AG09309 (cell line): ENCODE results near the gene LEO1.

Source experiments
- DNase-seq: peaks from one replicate; pipeline ENCODE4 v3.0.0-alpha.2; 2010; ENCODE audit warnings: low read depth
- H3K4me3 ChIP-seq: 2 replicates; pipeline ENCODE4 v1.5.1; 2011; ENCODE audit warnings: mild to moderate bottlenecking, low read depth, low read length, moderate library complexity; ENCODE audit not compliant: control insufficient read depth
- TF ChIP-seq, protein P1 (sequence below): IDR thresholded peaks from 2 replicates; pipeline ENCODE4 v1.5.1; 2011; ENCODE audit warnings: mild to moderate bottlenecking, low read depth, low read length, inconsistent platforms; ENCODE audit not compliant: insufficient read depth, control insufficient read depth; ENCODE audit errors: missing control alignments

LEO1 gene

DNA sequence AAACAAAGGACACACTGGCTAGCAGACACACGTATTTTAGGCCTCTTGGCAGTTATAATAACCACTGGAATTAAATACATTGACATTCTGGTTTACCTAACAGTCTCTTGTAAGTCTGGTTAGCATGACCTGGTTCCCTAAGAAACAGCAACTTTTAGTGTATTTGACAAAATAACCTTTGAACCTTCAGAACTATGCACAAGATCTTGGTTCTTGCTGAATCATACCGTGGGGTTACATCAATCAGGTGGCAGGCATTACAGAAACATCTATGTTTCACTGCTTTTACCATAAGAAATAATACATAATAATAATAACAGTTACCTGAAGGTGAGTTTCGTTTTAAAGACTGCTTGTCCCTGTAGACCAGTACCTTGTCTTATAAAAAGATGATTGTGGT lies 18.8 kb downstream of the LEO1 start:
- no peak overlapping the region for H3K4me3 ChIP-seq
- no peak for DNase-seq
- TF ChIP-seq, protein P1, sequence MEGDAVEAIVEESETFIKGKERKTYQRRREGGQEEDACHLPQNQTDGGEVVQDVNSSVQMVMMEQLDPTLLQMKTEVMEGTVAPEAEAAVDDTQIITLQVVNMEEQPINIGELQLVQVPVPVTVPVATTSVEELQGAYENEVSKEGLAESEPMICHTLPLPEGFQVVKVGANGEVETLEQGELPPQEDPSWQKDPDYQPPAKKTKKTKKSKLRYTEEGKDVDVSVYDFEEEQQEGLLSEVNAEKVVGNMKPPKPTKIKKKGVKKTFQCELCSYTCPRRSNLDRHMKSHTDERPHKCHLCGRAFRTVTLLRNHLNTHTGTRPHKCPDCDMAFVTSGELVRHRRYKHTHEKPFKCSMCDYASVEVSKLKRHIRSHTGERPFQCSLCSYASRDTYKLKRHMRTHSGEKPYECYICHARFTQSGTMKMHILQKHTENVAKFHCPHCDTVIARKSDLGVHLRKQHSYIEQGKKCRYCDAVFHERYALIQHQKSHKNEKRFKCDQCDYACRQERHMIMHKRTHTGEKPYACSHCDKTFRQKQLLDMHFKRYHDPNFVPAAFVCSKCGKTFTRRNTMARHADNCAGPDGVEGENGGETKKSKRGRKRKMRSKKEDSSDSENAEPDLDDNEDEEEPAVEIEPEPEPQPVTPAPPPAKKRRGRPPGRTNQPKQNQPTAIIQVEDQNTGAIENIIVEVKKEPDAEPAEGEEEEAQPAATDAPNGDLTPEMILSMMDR = no peak

DNA sequence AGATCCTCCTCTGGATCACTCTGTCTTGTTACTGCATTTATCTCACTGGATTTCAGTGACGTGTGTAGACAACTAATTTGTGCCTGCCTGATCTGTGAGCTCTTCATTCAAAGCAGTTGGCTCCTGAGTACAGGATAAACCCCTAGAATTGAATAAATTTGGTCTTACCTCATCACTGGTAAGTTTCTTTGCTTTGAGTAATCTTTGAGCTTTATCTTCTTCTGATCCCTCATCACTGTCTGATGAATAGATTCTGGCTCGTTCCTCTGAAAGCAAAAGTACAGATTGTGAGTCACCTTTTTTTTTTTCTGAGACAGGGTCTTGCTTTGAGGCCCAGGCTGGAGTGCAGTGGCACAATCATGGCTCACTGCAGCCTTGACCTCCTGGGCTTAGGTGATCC lies 24.5 kb downstream of the LEO1 start:
- no peak overlapping the region for H3K4me3 ChIP-seq
- TF ChIP-seq, protein P1 = no peak
- DNase-seq = no peak

DNA sequence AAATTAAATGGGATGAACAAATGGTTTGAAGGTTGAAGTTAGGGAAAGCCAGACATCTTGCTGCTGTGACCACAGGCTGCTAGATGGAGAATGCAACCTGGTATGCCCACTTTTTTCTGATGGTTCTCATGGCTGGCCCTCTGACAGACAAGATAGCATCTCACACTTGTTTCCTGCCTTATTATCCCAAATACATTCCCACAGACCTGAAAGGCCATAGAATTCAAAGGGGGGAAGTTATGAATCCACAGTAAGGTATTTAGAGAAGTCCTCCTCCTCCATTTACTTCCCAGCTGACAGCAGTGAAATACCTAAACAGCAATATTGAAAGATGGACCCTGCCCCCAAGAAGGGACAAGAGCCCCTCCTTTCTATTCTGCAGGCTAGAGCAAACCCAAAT lies 32.4 kb downstream of the LEO1 start:
- TF ChIP-seq, protein P1 = no peak
- DNase-seq = no peak
- no peak overlapping the region for H3K4me3 ChIP-seq

DNA sequence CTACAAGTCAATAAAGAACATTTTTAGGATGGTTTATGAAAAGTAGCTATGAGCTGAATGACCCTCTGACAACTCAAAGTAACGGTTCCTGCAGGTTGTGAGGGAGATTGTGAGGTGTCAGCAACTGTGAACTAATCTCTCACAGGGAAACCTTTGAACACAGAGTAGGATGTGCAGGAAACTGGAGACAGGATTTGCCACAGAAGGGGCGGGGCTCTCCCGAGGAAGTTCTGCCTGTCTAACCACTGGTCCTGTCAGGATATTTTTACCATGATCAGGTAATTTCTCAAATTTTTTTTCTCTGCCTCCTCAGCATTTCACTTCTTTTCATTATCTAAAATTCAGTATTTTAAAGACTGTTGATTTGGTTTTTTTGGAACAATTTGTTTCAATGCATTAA lies 33.3 kb downstream of the LEO1 start:
- no peak for DNase-seq
- H3K4me3 ChIP-seq = no peak overlapping the region
- TF ChIP-seq, protein P1 = no peak

DNA sequence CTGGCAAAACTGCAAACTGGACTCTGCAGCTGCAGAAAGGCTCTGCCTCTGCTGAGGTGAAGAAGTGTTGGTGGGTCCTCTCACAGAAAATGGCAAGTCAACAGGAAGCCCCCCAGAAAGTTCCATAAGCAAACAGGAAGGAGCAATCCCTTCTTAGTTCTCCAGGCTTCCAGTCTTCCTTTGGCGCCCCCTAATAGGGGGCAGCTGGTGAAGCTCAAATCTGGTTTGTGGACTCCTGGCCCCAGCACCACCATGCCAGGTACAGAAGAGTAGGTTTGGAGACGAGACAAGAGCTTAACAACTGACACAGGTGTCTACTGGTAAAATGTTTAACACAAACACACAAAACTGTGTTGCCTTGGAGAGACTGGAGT lies 35.5 kb downstream of the LEO1 start:
- no peak for DNase-seq

DNA sequence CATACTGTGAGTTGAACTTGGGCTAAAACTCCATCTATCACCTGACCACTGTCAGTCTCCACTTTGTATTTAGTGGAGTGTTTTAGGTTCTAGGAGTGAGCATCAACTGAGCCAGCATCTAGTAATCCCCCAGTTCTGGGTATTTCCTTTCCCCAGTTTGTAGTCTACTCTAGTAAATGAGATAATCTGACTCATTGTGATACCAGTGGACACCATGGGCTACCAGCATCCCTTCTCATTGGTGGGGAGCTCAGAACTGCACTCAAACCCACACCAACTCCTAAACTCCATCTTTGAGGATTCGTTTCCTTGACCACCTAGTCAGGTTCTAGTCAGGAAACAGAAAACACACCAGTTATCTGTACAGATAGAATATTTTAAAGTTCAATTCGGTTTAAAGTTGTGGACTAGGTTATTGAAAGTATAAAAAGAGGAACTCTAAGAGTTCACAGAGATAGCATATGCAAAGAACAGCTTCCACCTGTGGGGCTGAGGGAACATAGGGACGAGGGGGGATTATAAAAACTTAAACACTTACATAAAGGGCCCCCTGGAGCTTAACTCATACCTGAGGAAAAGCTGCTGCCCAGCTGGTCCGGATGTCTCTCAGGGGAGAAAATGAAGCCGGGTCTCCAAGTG lies 36.0 kb downstream of the LEO1 start:
- H3K4me3 ChIP-seq = no peak overlapping the region
- TF ChIP-seq, protein P1 = no peak
- no peak for DNase-seq

More for the DNA sequence above, 35.5 kb downstream of the LEO1 start:
- no peak overlapping the region for H3K4me3 ChIP-seq
- TF ChIP-seq, protein P1 = no peak

DNA sequence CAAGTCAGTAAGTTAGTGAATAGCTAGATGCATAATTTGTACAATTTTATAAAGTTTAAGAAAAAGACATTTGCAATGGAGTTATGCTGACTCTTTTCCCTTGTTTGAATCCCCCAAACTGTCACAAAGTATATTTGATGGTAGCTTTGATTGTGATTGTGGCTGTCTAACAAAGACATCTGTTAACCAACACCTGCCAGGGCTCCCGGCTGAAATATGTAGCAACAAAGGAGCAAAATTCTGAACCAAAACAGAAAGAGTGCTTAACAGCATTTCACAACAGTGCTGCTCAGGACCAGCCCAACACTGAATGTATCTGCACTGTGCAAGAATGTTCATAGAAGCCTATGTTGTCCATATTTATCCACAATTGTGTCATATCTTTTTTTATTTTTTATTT lies 39.4 kb downstream of the LEO1 start:
- TF ChIP-seq, protein P1 = no peak
- no peak overlapping the region for H3K4me3 ChIP-seq
- no peak for DNase-seq
